ENCODE measurements around the gene C17orf113.
"Not testable (repeated sequence)": the region's sequence is repeated elsewhere in the genome, so short reads cannot be mapped to it uniquely, and the experiment has no call there.

DNA sequence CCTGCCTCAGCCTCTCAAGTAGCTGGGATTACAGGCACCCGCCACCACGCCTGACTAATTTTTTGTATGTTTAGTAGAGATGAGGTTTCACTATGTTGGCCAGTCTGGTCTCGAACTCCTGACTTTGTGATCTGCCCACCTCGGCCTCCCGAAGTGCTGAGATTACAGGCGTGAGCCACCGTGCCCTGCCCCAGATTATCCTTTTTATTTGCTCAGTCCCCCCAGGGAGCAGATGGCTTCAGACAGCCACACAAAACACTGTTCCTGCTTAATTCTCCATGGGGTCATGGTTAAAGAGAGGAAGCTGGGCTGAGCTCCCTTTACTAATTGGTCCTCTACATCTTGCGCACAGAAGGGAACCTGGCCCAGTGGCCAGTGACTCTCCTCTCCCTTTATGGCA lies 29.6 kb downstream of the C17orf113 start:
- TF ChIP-seq ZFX (IDR thresholded peaks at IDR 0.05; ENCODE audit: borderline replicate concordance): not testable (repeated sequence)
- TF ChIP-seq, protein P1, sequence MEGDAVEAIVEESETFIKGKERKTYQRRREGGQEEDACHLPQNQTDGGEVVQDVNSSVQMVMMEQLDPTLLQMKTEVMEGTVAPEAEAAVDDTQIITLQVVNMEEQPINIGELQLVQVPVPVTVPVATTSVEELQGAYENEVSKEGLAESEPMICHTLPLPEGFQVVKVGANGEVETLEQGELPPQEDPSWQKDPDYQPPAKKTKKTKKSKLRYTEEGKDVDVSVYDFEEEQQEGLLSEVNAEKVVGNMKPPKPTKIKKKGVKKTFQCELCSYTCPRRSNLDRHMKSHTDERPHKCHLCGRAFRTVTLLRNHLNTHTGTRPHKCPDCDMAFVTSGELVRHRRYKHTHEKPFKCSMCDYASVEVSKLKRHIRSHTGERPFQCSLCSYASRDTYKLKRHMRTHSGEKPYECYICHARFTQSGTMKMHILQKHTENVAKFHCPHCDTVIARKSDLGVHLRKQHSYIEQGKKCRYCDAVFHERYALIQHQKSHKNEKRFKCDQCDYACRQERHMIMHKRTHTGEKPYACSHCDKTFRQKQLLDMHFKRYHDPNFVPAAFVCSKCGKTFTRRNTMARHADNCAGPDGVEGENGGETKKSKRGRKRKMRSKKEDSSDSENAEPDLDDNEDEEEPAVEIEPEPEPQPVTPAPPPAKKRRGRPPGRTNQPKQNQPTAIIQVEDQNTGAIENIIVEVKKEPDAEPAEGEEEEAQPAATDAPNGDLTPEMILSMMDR (IDR thresholded peaks at IDR 0.05): not testable (repeated sequence)

All from 22Rv1 (cell line).